Smooth muscle cell (in vitro differentiated cells): ENCODE data around the gene METTL6. TPM values are rescaled to one million over a fixed set of nuclear protein-coding genes. Genes with fewer than 3 reads are reported as not detected.

Source experiments
- DNase-seq: peaks from one replicate; lab custom pipeline; 2025; ENCODE audit not compliant: unreplicated experiment; lab: John Stamatoyannopoulos, UW
- H2AFZ ChIP-seq: fragments of 200-600 bp; sonication (generic); 2 replicates; pipeline ENCODE4 v1.6.0; 2016; ENCODE audit warnings: antibody characterized with exemption, low read depth, mild to moderate bottlenecking
- H3F3A ChIP-seq: fragments of 200-600 bp; sonication (generic); 2 replicates; pipeline ENCODE4 v1.6.0; 2017; ENCODE audit warnings: antibody characterized with exemption, low read depth
- H3K27ac ChIP-seq: fragments of 200-600 bp; sonication (generic); 2 replicates; pipeline ENCODE4 v1.5.1; 2016; ENCODE audit warnings: low read depth, mild to moderate bottlenecking
- H3K27me3 ChIP-seq: fragments of 200-600 bp; sonication (generic); 2 replicates; pipeline ENCODE4 v1.6.1; 2016; ENCODE audit warnings: low read depth, mild to moderate bottlenecking
- H3K36me3 ChIP-seq: fragments of 200-600 bp; sonication (generic); 2 replicates; pipeline ENCODE4 v1.5.1; 2016; ENCODE audit warnings: low read depth
- H3K4me1 ChIP-seq: fragments of 200-600 bp; sonication (generic); 2 replicates; pipeline ENCODE4 v1.5.1; 2016; ENCODE audit warnings: low read depth
- H3K4me2 ChIP-seq: fragments of 200-600 bp; sonication (generic); 2 replicates; pipeline ENCODE4 v1.6.0; 2016; ENCODE audit warnings: mild to moderate bottlenecking
- H3K4me3 ChIP-seq: fragments of 200-600 bp; sonication (generic); 2 replicates; pipeline ENCODE4 v1.5.1; 2016; ENCODE audit warnings: mild to moderate bottlenecking
- H3K79me2 ChIP-seq: fragments of 200-600 bp; sonication (generic); 2 replicates; pipeline ENCODE4 v1.6.0; 2016; ENCODE audit warnings: low read depth, mild to moderate bottlenecking
- H3K9ac ChIP-seq: fragments of 200-600 bp; sonication (generic); 2 replicates; pipeline ENCODE4 v1.6.0; 2016; ENCODE audit warnings: low read depth
- H3K9me3 ChIP-seq: fragments of 200-600 bp; sonication (generic); replicated peaks from 2 replicates; pipeline ENCODE4 v1.5.1; 2016; ENCODE audit warnings: low read depth
- H4K20me1 ChIP-seq: fragments of 200-600 bp; sonication (generic); 2 replicates; pipeline ENCODE4 v1.6.0; 2016; ENCODE audit warnings: low read depth
- CTCF ChIP-seq: fragments of 200-600 bp; sonication (generic); IDR thresholded peaks from 2 replicates; pipeline ENCODE4 v1.5.1; 2017; ENCODE audit warnings: borderline replicate concordance, mild to moderate bottlenecking, antibody characterized with exemption; ENCODE audit not compliant: insufficient read depth, poor library complexity, severe bottlenecking
- WGBS: methylation state at CpG from one replicate; pipeline ENCODE4 v1.1.7; 2016; ENCODE audit warnings: low lambda C conversion rate; 5-methylcytosine and 5-hydroxymethylcytosine counted together
- polyA plus RNA-seq: library from polyadenylated mRNA; unstranded; fragments of >200 nt; fragmentation: Nextera tagmentation; extraction: Ambion mirVana; gene quantifications from 2 replicates; pipeline ENCODE4 v1.2.1, GENCODE V29; 2016
- total RNA-seq: library from RNA; depleted of rRNA; stranded (reverse); fragments of >200 nt; gene quantifications from 2 replicates; pipeline ENCODE4 v1.2.3, GENCODE V29; 2014

METTL6 gene
- total and polyA plus RNA-seq, 2 experiments from 2014 or later = 16.0 to 37.3 TPM

GRCh38 chr3:15434756-15435155 is 7.4 kb upstream of the METTL6 start:
- Histone ChIP-seq H2AFZ (no peak overlapping the region), H3K9me3 (no peaks in the 10 kb centered on the region), H3F3A (no peaks in the 10 kb centered on the region), H3K36me3 (peaks cover 40% of the 10 kb centered on the region), H4K20me1 (peaks cover 68% of the 10 kb centered on the region), H3K9ac (no peak overlapping the region), H3K27me3 (no peaks in the 10 kb centered on the region), H3K4me1 (no peaks in the 10 kb centered on the region), H3K27ac (no peak overlapping the region), H3K79me2 (peaks cover 17% of the 10 kb centered on the region), H3K4me3 (no peak overlapping the region), H3K4me2 (no peak overlapping the region)
- TF ChIP-seq CTCF = no peak
- 95% methylated on average over 4 of the region's 4 CpGs for WGBS
- no peak for DNase-seq

GRCh38 chr3:15433531-15433930 is 6.2 kb upstream of the METTL6 start:
- H3K9ac ChIP-seq = no peak overlapping the region
- H4K20me1 ChIP-seq = peaks cover 79% of the 10 kb centered on the region
- no peak for TF ChIP-seq CTCF
- H3K9me3 ChIP-seq = no peaks in the 10 kb centered on the region
- H3K4me3 ChIP-seq = no peak overlapping the region
- WGBS = 100% methylated on average over 1 of the region's 1 CpG
- no peak overlapping the region for H2AFZ ChIP-seq
- H3F3A ChIP-seq = no peaks in the 10 kb centered on the region
- peaks cover 4% of the 10 kb centered on the region for H3K4me1 ChIP-seq
- no peak overlapping the region for H3K27ac ChIP-seq
- no peaks in the 10 kb centered on the region for H3K27me3 ChIP-seq
- no peak overlapping the region for H3K4me2 ChIP-seq
- DNase-seq = no peak
- peaks cover 30% of the 10 kb centered on the region for H3K36me3 ChIP-seq
- H3K79me2 ChIP-seq = peaks cover 29% of the 10 kb centered on the region

GRCh38 chr3:15431256-15431837 is 4.0 kb upstream of the METTL6 start:
- H2AFZ ChIP-seq = no peak overlapping the region
- H3F3A ChIP-seq = no peaks in the 10 kb centered on the region
- no peak for TF ChIP-seq CTCF
- H3K4me1 ChIP-seq = peaks cover 13% of the 10 kb centered on the region
- H3K79me2 ChIP-seq = peaks cover 47% of the 10 kb centered on the region
- H3K4me3 ChIP-seq = no peak overlapping the region
- H3K36me3 ChIP-seq = peaks cover 20% of the 10 kb centered on the region
- H4K20me1 ChIP-seq = peaks cover 70% of the 10 kb centered on the region
- H3K27ac ChIP-seq = no peak overlapping the region
- H3K9me3 ChIP-seq = no peaks in the 10 kb centered on the region
- no peak for DNase-seq
- WGBS = 97% methylated on average over 3 of the region's 3 CpGs
- H3K4me2 ChIP-seq = no peak overlapping the region
- H3K27me3 ChIP-seq = no peaks in the 10 kb centered on the region
- no peak overlapping the region for H3K9ac ChIP-seq

- Histone ChIP-seq H3K27ac (no peak overlapping the region), H3K9me3 (no peaks in the 10 kb centered on the region), H3K36me3 (peaks cover 20% of the 10 kb centered on the region), H3K27me3 (no peaks in the 10 kb centered on the region), H4K20me1 (peaks cover 62% of the 10 kb centered on the region), H3K9ac (no peak overlapping the region), H3K4me1 (peaks cover 14% of the 10 kb centered on the region), H3K4me3 (no peak overlapping the region), H3K79me2 (peaks cover 54% of the 10 kb centered on the region), H3K4me2 (no peak overlapping the region), H2AFZ (no peak overlapping the region), H3F3A (no peaks in the 10 kb centered on the region)
- DNase-seq = no peak
- TF ChIP-seq CTCF = no peak
- 92% methylated on average over 1 of the region's 1 CpG for WGBS
Observed at GRCh38 chr3:15430624-15431023, 3.3 kb upstream of the METTL6 start.
